Measurements from ENCODE around the gene SH3RF3.

GRCh38 chr2:109266496-109266895, 137.5 kb downstream of the SH3RF3 start:
- TF ChIP-seq, protein P1, sequence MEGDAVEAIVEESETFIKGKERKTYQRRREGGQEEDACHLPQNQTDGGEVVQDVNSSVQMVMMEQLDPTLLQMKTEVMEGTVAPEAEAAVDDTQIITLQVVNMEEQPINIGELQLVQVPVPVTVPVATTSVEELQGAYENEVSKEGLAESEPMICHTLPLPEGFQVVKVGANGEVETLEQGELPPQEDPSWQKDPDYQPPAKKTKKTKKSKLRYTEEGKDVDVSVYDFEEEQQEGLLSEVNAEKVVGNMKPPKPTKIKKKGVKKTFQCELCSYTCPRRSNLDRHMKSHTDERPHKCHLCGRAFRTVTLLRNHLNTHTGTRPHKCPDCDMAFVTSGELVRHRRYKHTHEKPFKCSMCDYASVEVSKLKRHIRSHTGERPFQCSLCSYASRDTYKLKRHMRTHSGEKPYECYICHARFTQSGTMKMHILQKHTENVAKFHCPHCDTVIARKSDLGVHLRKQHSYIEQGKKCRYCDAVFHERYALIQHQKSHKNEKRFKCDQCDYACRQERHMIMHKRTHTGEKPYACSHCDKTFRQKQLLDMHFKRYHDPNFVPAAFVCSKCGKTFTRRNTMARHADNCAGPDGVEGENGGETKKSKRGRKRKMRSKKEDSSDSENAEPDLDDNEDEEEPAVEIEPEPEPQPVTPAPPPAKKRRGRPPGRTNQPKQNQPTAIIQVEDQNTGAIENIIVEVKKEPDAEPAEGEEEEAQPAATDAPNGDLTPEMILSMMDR (IDR thresholded peaks at IDR 0.05 in 2 of 3, conservative IDR thresholded peaks at IDR 0.05 in 1 of 3; ENCODE audit: borderline replicate concordance in 1 of 3, insufficient read depth in 1 of 3, low read depth in 2 of 3, low read length in 2 of 3): no peak
- TF ChIP-seq SIN3A (IDR thresholded peaks at IDR 0.05; ENCODE audit: low read depth) (no peak), FOSL1 (IDR thresholded peaks at IDR 0.05; ENCODE audit: low read depth) (no peak), POLR2A (IDR thresholded peaks at IDR 0.05; ENCODE audit: borderline replicate concordance, extremely low read depth, insufficient read depth, insufficient read length) (no peak), EZH2phosphoT487 (IDR thresholded peaks at IDR 0.05; ENCODE audit: borderline replicate concordance) (no peak), EZH2 (IDR thresholded peaks at IDR 0.05) (no peak)

Measured in HCT116 (cell line).